ENCODE data around the gene LRRC57. TPM values are rescaled to one million over a fixed set of nuclear protein-coding genes. Genes with fewer than 3 reads are reported as not detected.

LRRC57 gene
- total RNA-seq, 2 donors from 2014 or later = 6.7 to 12.4 TPM

GRCh38 chr15:42491539-42492225 is 56.9 kb downstream of the LRRC57 start:
- no peaks in the 10 kb centered on the region for H3K27me3 ChIP-seq
- TF ChIP-seq CTCF (IDR thresholded peaks at IDR 0.05) = no peak
- peak overlapping the region; percentile 90 to 95 for H3K27ac ChIP-seq
- H3K4me3 ChIP-seq = peak overlapping the region; percentile 86 to 97
- no peaks in the 10 kb centered on the region for H3K36me3 ChIP-seq
- DNase-seq (ENCODE audit: low spot score) = no peak
- peaks cover 0 to 50% of the 10 kb centered on the region in 2 donors for H3K4me1 ChIP-seq
- H3K9me3 ChIP-seq = no peaks in the 10 kb centered on the region

- H3K36me3 ChIP-seq = no peaks in the 10 kb centered on the region
- DNase-seq (ENCODE audit: low spot score) = peak; percentile 86
- H3K4me3 ChIP-seq = peak within 1 kb of the TSS; percentile 86 to 97
- no peak for TF ChIP-seq CTCF (IDR thresholded peaks at IDR 0.05)
- H3K4me1 ChIP-seq = peaks cover 0 to 43% of the 10 kb centered on the region in 2 donors
- no peaks in the 10 kb centered on the region for H3K9me3 ChIP-seq
- no peaks in the 10 kb centered on the region for H3K27me3 ChIP-seq
- peak within 1 kb of the TSS; percentile 90 to 95 for H3K27ac ChIP-seq
Observed at GRCh38 chr15:42490671-42491538, 57.7 kb downstream of the LRRC57 start, which contains the start of gene ZNF106. ZNF106 (minus strand) TSS chr15:42491141; CDS start chr15:42472289, 18,852 bp downstream.

GRCh38 chr15:42490291-42490670 is 58.3 kb downstream of the LRRC57 start:
- H3K27me3 ChIP-seq = no peaks in the 10 kb centered on the region
- H3K9me3 ChIP-seq = no peaks in the 10 kb centered on the region
- H3K36me3 ChIP-seq = no peaks in the 10 kb centered on the region
- no peak for DNase-seq (ENCODE audit: low spot score)
- H3K27ac ChIP-seq = peak overlapping the region; percentile 90 to 95
- TF ChIP-seq CTCF (IDR thresholded peaks at IDR 0.05) = no peak
- H3K4me3 ChIP-seq = peak overlapping the region; percentile 86 to 97
- peaks cover 0 to 42% of the 10 kb centered on the region in 2 donors for H3K4me1 ChIP-seq

Other genes with a start within 250 kb of the LRRC57 start
- 1 to 10 TPM; 5.3 to 8.6 TPM for gene CAPN3, start 189.3 kb downstream of the LRRC57 start, total RNA-seq
- gene ZNF106, start 57.7 kb downstream of the LRRC57 start, total RNA-seq = 100 to 1,000 TPM; 332 to 619 TPM
- gene SNAP23, start 53.2 kb downstream of the LRRC57 start, total RNA-seq = 10 to 100 TPM; 37.3 to 38.1 TPM
- 10 to 100 TPM; 21.5 to 23.0 TPM for gene HAUS2, start within 50 bp of the LRRC57 start, total RNA-seq
- gene STARD9, start 26.8 kb upstream of the LRRC57 start, total RNA-seq = 1 to 10 TPM; 8.3 to 8.8 TPM
- gene CDAN1, start 188.3 kb upstream of the LRRC57 start, total RNA-seq = 1 to 10 TPM; 3.5 to 6.1 TPM